ENCODE data around the gene FAM120A. TPM values are rescaled to one million over a fixed set of nuclear protein-coding genes. Genes with fewer than 3 reads are reported as not detected.
"Not testable (repeated sequence)": the region's sequence is repeated elsewhere in the genome, so short reads cannot be mapped to it uniquely, and the experiment has no call there.

Gene FAM120A
- total RNA-seq, 1 donor from 2014 or later = 57.7 TPM

- not testable (repeated sequence) for FAIRE-seq; DNase-seq (ENCODE audit: low read depth)
- peaks cover 80% of the 10 kb centered on the region for H3K79me2 ChIP-seq (ENCODE audit: insufficient read depth, low read length)
Measured at GRCh38 chr9:93512170-93512812, 60.8 kb downstream of the FAM120A start.

GRCh38 chr9:93513606-93514005 is 62.1 kb downstream of the FAM120A start:
- H3K27ac ChIP-seq (ENCODE audit: low read depth, low read length) = no peak overlapping the region
- Mint-ChIP-seq H3K4me3 (ENCODE audit: unreplicated experiment) (no peak overlapping the region), H3K4me1 (ENCODE audit: low read depth, unreplicated experiment) (peaks cover 10% of the 10 kb centered on the region), H3K9me3 (ENCODE audit: unreplicated experiment) (no peaks in the 10 kb centered on the region), H3K36me3 (ENCODE audit: low read depth, unreplicated experiment) (peaks cover 12% of the 10 kb centered on the region), H3K27me3 (ENCODE audit: low read depth, unreplicated experiment) (no peaks in the 10 kb centered on the region), H3K27ac (ENCODE audit: unreplicated experiment) (no peak overlapping the region)
- TF ChIP-seq EZH2 (IDR thresholded peaks at IDR 0.05; ENCODE audit: insufficient read depth, low read length) = no peak
- TF ChIP-seq CTCF (IDR thresholded peaks at IDR 0.05; ENCODE audit: insufficient read depth, low read depth, low read length) = no peak
- H3K4me1 ChIP-seq (ENCODE audit: insufficient read depth, low read length) = no peaks in the 10 kb centered on the region
- peaks cover 60% of the 10 kb centered on the region for H4K20me1 ChIP-seq (ENCODE audit: insufficient read depth, low read length)
- no peak overlapping the region for H2AFZ ChIP-seq (ENCODE audit: low read depth, low read length)
- peaks cover 3% of the 10 kb centered on the region for H3K36me3 ChIP-seq (ENCODE audit: insufficient read depth, low read length)
- no peaks in the 10 kb centered on the region for H3K27me3 ChIP-seq (ENCODE audit: insufficient read depth, low read length)
- H3K9ac ChIP-seq (ENCODE audit: low read length) = no peak overlapping the region
- DNase-seq (ENCODE audit: low read depth) (no peak), FAIRE-seq (no peak)
- no peaks in the 10 kb centered on the region for H3K9me3 ChIP-seq (ENCODE audit: insufficient read depth, low read depth, low read length)
- H3K4me2 ChIP-seq (ENCODE audit: low read length) = no peak overlapping the region
- peaks cover 80% of the 10 kb centered on the region for H3K79me2 ChIP-seq (ENCODE audit: insufficient read depth, low read length)
- H3K4me3 ChIP-seq (ENCODE audit: insufficient read depth, low read depth, low read length) = no peak overlapping the region

More at GRCh38 chr9:93512170-93512812, 60.8 kb downstream of the FAM120A start:
- H3K4me1 Mint-ChIP-seq (ENCODE audit: low read depth, unreplicated experiment); H3K36me3 ChIP-seq (ENCODE audit: insufficient read depth, low read length); H2AFZ ChIP-seq (ENCODE audit: low read depth, low read length); H3K4me2 ChIP-seq (ENCODE audit: low read length); H3K9me3 ChIP-seq (ENCODE audit: insufficient read depth, low read depth, low read length); H3K9ac ChIP-seq (ENCODE audit: low read length); H3K27ac Mint-ChIP-seq (ENCODE audit: unreplicated experiment); H3K27me3 Mint-ChIP-seq (ENCODE audit: low read depth, unreplicated experiment); H3K4me1 ChIP-seq (ENCODE audit: insufficient read depth, low read length); H3K4me3 ChIP-seq (ENCODE audit: insufficient read depth, low read depth, low read length); H3K27ac ChIP-seq (ENCODE audit: low read depth, low read length); H3K9me3 Mint-ChIP-seq (ENCODE audit: unreplicated experiment); H3K4me3 Mint-ChIP-seq (ENCODE audit: unreplicated experiment); H3K27me3 ChIP-seq (ENCODE audit: insufficient read depth, low read length): not testable (repeated sequence)
- peaks cover 60% of the 10 kb centered on the region for H4K20me1 ChIP-seq (ENCODE audit: insufficient read depth, low read length)
- peaks cover 15% of the 10 kb centered on the region for H3K36me3 Mint-ChIP-seq (ENCODE audit: low read depth, unreplicated experiment)

- Histone ChIP-seq H3K27ac (ENCODE audit: low read depth, low read length) (no peak overlapping the region), H3K4me3 (ENCODE audit: insufficient read depth, low read depth, low read length) (no peak overlapping the region), H3K9me3 (ENCODE audit: insufficient read depth, low read depth, low read length) (no peaks in the 10 kb centered on the region), H2AFZ (ENCODE audit: low read depth, low read length) (no peak overlapping the region), H3K79me2 (ENCODE audit: insufficient read depth, low read length) (peaks cover 78% of the 10 kb centered on the region), H4K20me1 (ENCODE audit: insufficient read depth, low read length) (peaks cover 55% of the 10 kb centered on the region), H3K27me3 (ENCODE audit: insufficient read depth, low read length) (no peaks in the 10 kb centered on the region), H3K4me2 (ENCODE audit: low read length) (no peak overlapping the region), H3K9ac (ENCODE audit: low read length) (no peak overlapping the region), H3K4me1 (ENCODE audit: insufficient read depth, low read length) (no peaks in the 10 kb centered on the region), H3K36me3 (ENCODE audit: insufficient read depth, low read length) (peaks cover 3% of the 10 kb centered on the region)
- no peak for FAIRE-seq
- H3K27ac Mint-ChIP-seq (ENCODE audit: unreplicated experiment) = no peak overlapping the region
- H3K27me3 Mint-ChIP-seq (ENCODE audit: low read depth, unreplicated experiment) = no peaks in the 10 kb centered on the region
- H3K4me1 Mint-ChIP-seq (ENCODE audit: low read depth, unreplicated experiment) = peaks cover 6% of the 10 kb centered on the region
- peaks cover 18% of the 10 kb centered on the region for H3K36me3 Mint-ChIP-seq (ENCODE audit: low read depth, unreplicated experiment)
- no peak overlapping the region for H3K4me3 Mint-ChIP-seq (ENCODE audit: unreplicated experiment)
- no peaks in the 10 kb centered on the region for H3K9me3 Mint-ChIP-seq (ENCODE audit: unreplicated experiment)
- TF ChIP-seq CTCF (IDR thresholded peaks at IDR 0.05; ENCODE audit: insufficient read depth, low read depth, low read length) = no peak
- TF ChIP-seq EZH2 (IDR thresholded peaks at IDR 0.05; ENCODE audit: insufficient read depth, low read length) = no peak
- DNase-seq (ENCODE audit: low read depth) = peak; percentile 18
Measured at GRCh38 chr9:93517331-93517730, 65.8 kb downstream of the FAM120A start.
